ENCODE measurements around the gene LAGE3. TPM values are rescaled to one million over a fixed set of nuclear protein-coding genes. Genes with fewer than 3 reads are reported as not detected.
A peak's percentile ranks its signal among the peaks of the same experiment; 100 is the strongest.

LAGE3 gene
- total and polyA plus RNA-seq, 2 experiments from 2014 or later = 32.2 to 49.4 TPM

DNA sequence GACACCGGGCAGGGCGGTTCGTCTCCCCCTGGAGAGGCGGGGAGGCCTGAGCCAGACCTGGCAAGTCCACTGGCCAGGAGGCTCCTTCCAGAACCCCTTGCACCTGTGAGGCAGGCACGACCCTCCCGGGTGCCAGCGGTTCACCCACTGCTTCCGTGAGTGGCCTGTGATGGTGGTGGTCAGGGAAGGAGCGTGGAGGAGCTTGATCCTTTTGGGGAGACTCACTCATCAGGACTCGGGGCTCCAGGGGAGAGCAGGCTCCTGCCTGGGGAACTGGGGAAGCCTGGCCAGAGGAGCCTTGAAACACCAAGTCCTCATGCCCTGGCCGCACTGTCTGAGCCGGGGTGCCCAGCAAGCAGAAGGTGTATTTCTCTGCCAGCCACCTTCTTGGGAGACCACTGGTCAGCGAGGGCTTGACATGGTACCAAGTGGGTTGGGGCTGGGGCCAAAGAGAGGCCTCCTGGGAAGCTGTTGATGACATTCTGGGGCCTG is 34.3 kb downstream of the LAGE3 start:
- peak overlapping the region; percentile 36 for H3K4me3 ChIP-seq
- H3K9me3 ChIP-seq (ENCODE audit: low read depth) = no peaks in the 10 kb centered on the region
- H3K9me2 ChIP-seq (replicated peaks; ENCODE audit: insufficient read depth) = no peaks in the 10 kb centered on the region
- H2AFZ ChIP-seq = no peak overlapping the region
- no peak for DNase-seq (ENCODE audit: low spot score)
- H3K27me3 ChIP-seq = no peaks in the 10 kb centered on the region
- H3K36me3 ChIP-seq (replicated peaks; ENCODE audit: insufficient read depth, low read depth) = no peaks in the 10 kb centered on the region
- TF ChIP-seq, protein P1, sequence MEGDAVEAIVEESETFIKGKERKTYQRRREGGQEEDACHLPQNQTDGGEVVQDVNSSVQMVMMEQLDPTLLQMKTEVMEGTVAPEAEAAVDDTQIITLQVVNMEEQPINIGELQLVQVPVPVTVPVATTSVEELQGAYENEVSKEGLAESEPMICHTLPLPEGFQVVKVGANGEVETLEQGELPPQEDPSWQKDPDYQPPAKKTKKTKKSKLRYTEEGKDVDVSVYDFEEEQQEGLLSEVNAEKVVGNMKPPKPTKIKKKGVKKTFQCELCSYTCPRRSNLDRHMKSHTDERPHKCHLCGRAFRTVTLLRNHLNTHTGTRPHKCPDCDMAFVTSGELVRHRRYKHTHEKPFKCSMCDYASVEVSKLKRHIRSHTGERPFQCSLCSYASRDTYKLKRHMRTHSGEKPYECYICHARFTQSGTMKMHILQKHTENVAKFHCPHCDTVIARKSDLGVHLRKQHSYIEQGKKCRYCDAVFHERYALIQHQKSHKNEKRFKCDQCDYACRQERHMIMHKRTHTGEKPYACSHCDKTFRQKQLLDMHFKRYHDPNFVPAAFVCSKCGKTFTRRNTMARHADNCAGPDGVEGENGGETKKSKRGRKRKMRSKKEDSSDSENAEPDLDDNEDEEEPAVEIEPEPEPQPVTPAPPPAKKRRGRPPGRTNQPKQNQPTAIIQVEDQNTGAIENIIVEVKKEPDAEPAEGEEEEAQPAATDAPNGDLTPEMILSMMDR (IDR thresholded peaks at IDR 0.05; ENCODE audit: poor library complexity) = no peak
- TF ChIP-seq EZH2phosphoT487 (IDR thresholded peaks at IDR 0.05; ENCODE audit: low read depth, severe bottlenecking, unreplicated experiment) = no peak
- H4K20me1 ChIP-seq (ENCODE audit: insufficient read depth, poor library complexity, severe bottlenecking) = peaks cover 3% of the 10 kb centered on the region
- peak overlapping the region; percentile 87 for H3K4me2 ChIP-seq
- H3K79me2 ChIP-seq = peaks cover 15% of the 10 kb centered on the region
- H3K4me1 ChIP-seq (ENCODE audit: insufficient read depth) = no peaks in the 10 kb centered on the region
- WGBS (ENCODE audit: low lambda C conversion rate, missing lambda C conversion rate) = 75% methylated on average over 13 of the region's 13 CpGs
- H3K27ac ChIP-seq = peak overlapping the region; percentile 84

DNA sequence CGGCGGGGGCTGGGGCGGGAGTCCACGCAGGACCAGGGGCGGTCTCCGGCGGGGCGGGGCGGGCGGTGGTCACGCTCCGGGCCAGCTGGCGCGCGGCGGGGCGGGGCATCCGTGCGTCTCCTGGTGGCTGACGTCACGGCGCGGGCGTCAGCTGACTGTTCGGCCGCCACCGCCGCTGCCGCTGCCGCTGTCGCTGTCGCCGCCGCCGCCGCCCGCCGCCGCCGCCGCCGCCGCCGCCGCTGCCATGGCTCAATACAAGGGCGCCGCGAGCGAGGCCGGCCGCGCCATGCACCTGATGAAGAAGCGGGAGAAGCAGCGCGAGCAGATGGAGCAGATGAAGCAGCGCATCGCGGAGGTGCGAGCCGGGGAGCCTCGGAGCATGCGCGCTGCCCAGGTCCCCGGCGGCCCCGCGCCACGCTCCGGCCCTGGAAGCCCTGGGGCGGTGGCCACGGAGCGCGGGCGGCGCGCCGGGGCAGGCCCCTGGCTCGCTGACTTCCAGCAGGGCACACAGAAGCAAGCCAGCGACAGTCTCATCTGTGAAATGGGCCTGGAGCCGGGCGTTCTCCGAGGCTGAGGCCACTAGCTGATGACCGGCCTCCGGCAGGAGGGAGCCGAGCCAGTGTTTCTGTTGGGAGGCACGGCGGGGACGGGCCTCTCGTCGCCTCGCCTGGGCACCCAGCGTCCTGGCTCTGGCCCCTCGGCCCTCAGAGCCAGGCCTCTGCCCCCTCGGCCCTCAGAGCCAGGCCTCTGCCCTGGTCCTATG is 34.9 kb downstream of the LAGE3 start, which contains the start of gene FAM50A:
Gene FAM50A, plus strand, starts transcription at position 150 of the 763 bp plus-strand sequence. Its CDS starts 95 bp downstream, at position 245.
- Histone ChIP-seq H3K9me3 (ENCODE audit: low read depth) (no peaks in the 10 kb centered on the region), H3K27me3 (no peaks in the 10 kb centered on the region), H3K79me2 (peaks cover 20% of the 10 kb centered on the region), H3K36me3 (replicated peaks; ENCODE audit: insufficient read depth, low read depth) (no peaks in the 10 kb centered on the region), H3K4me2 (peak within 1 kb of the TSS; percentile 87), H3K9me2 (replicated peaks; ENCODE audit: insufficient read depth) (no peaks in the 10 kb centered on the region), H4K20me1 (ENCODE audit: insufficient read depth, poor library complexity, severe bottlenecking) (peaks cover 3% of the 10 kb centered on the region), H3K4me1 (ENCODE audit: insufficient read depth) (no peaks in the 10 kb centered on the region), H2AFZ (no peak within 1 kb of the TSS), H3K4me3 (peak within 1 kb of the TSS; percentile 36), H3K27ac (peak within 1 kb of the TSS; percentile 88)
- peak; percentile 89 for DNase-seq (ENCODE audit: low spot score)
- 34% methylated on average over 37 of the region's 94 CpGs for WGBS (ENCODE audit: low lambda C conversion rate, missing lambda C conversion rate)
- TF ChIP-seq EZH2 (IDR thresholded peaks at IDR 0.05; ENCODE audit: borderline replicate concordance) (no peak), EZH2phosphoT487 (IDR thresholded peaks at IDR 0.05; ENCODE audit: low read depth, severe bottlenecking, unreplicated experiment) (no peak)
- TF ChIP-seq, protein P1 (IDR thresholded peaks at IDR 0.05; ENCODE audit: poor library complexity) = no peak

DNA sequence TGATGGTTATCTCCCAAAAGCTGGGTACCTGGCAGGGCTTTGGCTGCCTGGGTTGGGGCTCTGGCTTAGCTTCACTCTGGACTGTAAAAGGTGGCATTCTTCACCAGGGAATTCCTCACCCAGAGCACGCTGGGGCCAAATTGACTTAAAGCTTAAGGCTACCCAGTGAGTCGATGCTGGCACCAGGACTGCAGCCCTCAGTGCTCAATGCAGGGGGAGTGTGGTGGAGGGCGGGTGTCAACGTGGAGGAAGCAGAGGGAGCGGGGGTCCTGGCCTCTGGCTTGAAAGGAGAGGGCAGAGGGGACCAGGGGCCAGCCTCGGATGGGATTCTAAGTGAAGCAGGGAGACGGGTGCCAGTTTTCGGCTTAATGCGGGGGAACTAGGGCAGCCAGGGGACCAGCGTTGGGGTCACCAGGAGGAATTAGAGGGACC is 35.6 kb downstream of the LAGE3 start:
- Histone ChIP-seq H3K9me3 (ENCODE audit: low read depth) (no peaks in the 10 kb centered on the region), H3K4me3 (no peak overlapping the region), H3K79me2 (peaks cover 27% of the 10 kb centered on the region), H3K9me2 (replicated peaks; ENCODE audit: insufficient read depth) (no peaks in the 10 kb centered on the region), H4K20me1 (ENCODE audit: insufficient read depth, poor library complexity, severe bottlenecking) (peaks cover 3% of the 10 kb centered on the region), H3K36me3 (replicated peaks; ENCODE audit: insufficient read depth, low read depth) (no peaks in the 10 kb centered on the region), H2AFZ (no peak overlapping the region), H3K27ac (peak overlapping the region; percentile 88), H3K4me2 (peak overlapping the region; percentile 87), H3K4me1 (ENCODE audit: insufficient read depth) (no peaks in the 10 kb centered on the region), H3K27me3 (no peaks in the 10 kb centered on the region)
- DNase-seq (ENCODE audit: low spot score) = no peak
- WGBS (ENCODE audit: low lambda C conversion rate, missing lambda C conversion rate) = 56% methylated on average over 7 of the region's 10 CpGs
- TF ChIP-seq, protein P1 (IDR thresholded peaks at IDR 0.05; ENCODE audit: poor library complexity) = no peak
- TF ChIP-seq EZH2phosphoT487 (IDR thresholded peaks at IDR 0.05; ENCODE audit: low read depth, severe bottlenecking, unreplicated experiment) (no peak), EZH2 (IDR thresholded peaks at IDR 0.05; ENCODE audit: borderline replicate concordance) (no peak)

All from hepatocyte (in vitro differentiated cells).